ENCODE data around the gene FOXN3. TPM values are rescaled to one million over a fixed set of nuclear protein-coding genes. Genes with fewer than 3 reads are reported as not detected.

Gene FOXN3
- polyA plus RNA-seq, 1 experiment, result 46.5 TPM

DNA sequence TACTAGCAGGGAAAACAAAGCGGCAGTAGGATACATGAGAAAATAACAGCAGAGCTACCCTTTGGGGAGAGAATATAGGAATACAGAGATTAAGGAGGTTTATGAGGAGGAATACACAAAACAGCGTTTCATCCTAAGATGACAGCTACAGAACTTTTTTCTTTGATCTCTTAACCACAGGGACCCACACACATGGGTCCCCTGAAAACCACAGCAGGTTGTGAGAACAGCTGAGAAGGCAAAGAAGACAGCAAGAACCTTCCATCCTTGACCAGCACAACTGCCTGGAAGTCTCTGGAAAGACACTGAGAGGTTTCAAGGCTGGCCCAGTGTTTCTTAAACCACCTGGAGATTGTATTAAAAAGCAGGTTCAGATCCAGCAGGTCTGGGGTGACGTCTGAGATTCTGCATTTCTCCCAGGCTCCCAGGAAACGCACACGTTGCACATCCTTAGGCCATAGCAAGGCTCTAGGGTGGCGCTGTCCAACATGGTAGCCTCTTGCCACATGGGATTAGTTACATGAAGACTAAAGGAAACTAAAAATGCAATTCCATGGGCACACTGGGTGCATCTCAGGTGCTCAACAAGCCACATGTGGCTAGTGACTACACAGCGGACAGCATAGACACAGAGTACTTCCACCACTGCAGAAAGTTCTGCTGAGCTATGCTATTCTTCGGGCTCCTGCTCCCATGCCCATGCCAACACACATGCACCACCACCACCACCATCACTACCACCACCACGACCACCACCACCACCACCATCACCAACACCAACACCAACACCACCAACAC, 92.3 kb downstream of the FOXN3 start:
- ChIA-PET POLR2A (no interaction called here), CTCF (no interaction called here)
- Histone ChIP-seq H3K27me3 (ENCODE audit: control insufficient read depth, insufficient read depth, low read length) (no peaks in the 10 kb centered on the region), H3K27ac (ENCODE audit: low read depth, low read length) (no peak overlapping the region), H3K4me3 (ENCODE audit: low read depth, low read length) (no peak overlapping the region), H3K9me3 (ENCODE audit: control insufficient read depth, insufficient read depth, low read length) (no peaks in the 10 kb centered on the region)
- TF ChIP-seq, protein P1, sequence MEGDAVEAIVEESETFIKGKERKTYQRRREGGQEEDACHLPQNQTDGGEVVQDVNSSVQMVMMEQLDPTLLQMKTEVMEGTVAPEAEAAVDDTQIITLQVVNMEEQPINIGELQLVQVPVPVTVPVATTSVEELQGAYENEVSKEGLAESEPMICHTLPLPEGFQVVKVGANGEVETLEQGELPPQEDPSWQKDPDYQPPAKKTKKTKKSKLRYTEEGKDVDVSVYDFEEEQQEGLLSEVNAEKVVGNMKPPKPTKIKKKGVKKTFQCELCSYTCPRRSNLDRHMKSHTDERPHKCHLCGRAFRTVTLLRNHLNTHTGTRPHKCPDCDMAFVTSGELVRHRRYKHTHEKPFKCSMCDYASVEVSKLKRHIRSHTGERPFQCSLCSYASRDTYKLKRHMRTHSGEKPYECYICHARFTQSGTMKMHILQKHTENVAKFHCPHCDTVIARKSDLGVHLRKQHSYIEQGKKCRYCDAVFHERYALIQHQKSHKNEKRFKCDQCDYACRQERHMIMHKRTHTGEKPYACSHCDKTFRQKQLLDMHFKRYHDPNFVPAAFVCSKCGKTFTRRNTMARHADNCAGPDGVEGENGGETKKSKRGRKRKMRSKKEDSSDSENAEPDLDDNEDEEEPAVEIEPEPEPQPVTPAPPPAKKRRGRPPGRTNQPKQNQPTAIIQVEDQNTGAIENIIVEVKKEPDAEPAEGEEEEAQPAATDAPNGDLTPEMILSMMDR (IDR thresholded peaks at IDR 0.05; ENCODE audit: low read depth, low read length), result no peak
- no peak for DNase-seq (ENCODE audit: low read depth, low spot score)

DNA sequence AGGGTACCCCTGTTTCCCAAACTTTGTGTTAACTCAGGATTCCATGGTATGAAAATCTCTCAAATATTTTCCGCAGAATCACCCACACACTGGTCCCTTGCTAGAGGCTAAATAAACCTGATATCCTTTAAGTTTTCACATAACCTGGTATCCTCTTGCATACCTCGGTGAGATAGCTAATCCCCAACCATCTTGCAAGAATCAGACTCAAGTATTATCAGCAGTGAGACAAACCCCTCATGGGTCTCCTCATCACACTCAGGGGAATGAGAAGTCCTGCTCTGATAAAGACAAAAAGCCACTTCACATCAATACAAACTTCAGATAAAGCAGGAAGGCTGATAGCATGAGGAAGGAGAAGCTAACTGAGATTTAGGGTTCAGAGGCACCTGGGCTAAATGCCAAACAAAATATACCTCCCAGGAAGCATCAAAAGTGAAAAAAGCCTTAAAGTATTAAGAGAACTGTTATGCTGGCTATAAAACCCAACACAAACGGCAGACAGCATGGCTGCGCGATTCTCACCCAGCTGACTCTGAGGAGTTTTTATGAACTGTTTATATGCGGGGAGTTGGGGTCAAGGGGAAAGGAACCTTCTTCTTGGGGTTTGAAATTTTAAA, 96.5 kb downstream of the FOXN3 start:
- POLR2A ChIA-PET, result interaction anchor here (0.7 kb wide), 1 partner anchor 375 kb away, joined by 3 read pairs; no protein-coding TSS in a partner anchor
- CTCF ChIA-PET, result no interaction called here

DNA sequence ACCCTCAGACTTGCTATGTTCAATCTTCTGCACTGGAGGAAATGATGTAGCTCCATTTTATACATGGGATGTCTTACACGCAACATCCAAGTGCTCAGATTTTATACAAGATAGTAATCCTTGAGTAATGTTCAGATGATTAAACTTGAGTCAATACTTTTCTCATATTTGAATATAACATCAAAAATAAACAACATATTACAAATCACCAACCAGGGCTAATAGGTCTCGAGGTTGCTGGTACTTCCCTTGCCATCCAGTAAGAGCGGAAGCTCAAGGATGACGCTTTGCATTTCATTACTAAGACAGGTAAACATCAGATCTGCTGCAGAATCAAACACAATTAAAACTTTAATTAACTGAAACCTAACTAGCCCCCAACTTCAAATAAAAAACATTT, 97.3 kb downstream of the FOXN3 start:
- CTCF ChIA-PET, result no interaction called here
- H3K27ac ChIP-seq (ENCODE audit: low read depth, low read length), result no peak overlapping the region
- H3K27me3 ChIP-seq (ENCODE audit: control insufficient read depth, insufficient read depth, low read length), result no peaks in the 10 kb centered on the region
- peaks cover 6% of the 10 kb centered on the region; the same call in 1 of the 2 replicates for H3K9me3 ChIP-seq (ENCODE audit: control insufficient read depth, insufficient read depth, low read length)
- POLR2A ChIA-PET, result no interaction called here
- DNase-seq (ENCODE audit: low read depth, low spot score), result no peak
- H3K4me3 ChIP-seq (ENCODE audit: low read depth, low read length), result no peak overlapping the region
- TF ChIP-seq, protein P1 (IDR thresholded peaks at IDR 0.05; ENCODE audit: low read depth, low read length), result no peak

More for the DNA sequence above, 96.5 kb downstream of the FOXN3 start:
- Histone ChIP-seq H3K4me3 (ENCODE audit: low read depth, low read length) (no peak overlapping the region), H3K9me3 (ENCODE audit: control insufficient read depth, insufficient read depth, low read length) (peaks cover 6% of the 10 kb centered on the region; the same call in 1 of the 2 replicates), H3K27me3 (ENCODE audit: control insufficient read depth, insufficient read depth, low read length) (no peaks in the 10 kb centered on the region), H3K27ac (ENCODE audit: low read depth, low read length) (no peak overlapping the region)
- TF ChIP-seq, protein P1 (IDR thresholded peaks at IDR 0.05; ENCODE audit: low read depth, low read length), result no peak
- no peak for DNase-seq (ENCODE audit: low read depth, low spot score)

DNA sequence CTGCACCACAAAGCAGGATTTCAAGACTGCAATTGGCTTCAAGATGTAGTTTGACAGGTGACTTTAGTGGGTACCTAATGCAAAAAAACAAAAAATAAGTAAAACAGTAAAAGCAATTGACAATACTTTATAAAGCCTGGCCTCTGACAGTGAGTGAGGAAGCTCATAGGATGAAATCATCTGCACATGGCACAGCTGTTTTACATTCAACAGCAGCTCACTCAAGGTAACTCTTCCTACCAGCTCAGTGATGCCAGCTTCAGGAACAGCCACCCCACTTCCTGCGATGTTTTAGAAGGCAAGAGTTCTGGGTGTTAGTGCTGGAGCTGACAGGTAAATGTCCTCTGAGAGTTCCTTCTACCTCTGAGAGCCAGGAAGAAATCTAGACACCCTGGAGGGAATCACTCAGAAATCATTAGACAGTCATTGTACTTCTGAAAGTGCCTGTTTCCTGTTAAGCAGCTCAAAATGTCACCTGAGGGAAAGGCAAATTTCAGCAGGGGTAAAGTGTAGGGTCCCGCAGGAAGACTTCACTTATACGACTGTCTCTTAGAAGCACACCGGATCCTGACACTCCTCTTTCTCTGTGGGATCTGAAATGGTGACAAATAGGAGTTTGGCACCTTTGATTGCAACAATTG, 99.9 kb downstream of the FOXN3 start:
- ChIA-PET CTCF (no interaction called here), POLR2A (no interaction called here)
- Histone ChIP-seq H3K27ac (ENCODE audit: low read depth, low read length) (no peak overlapping the region), H3K4me3 (ENCODE audit: low read depth, low read length) (no peak overlapping the region), H3K27me3 (ENCODE audit: control insufficient read depth, insufficient read depth, low read length) (no peaks in the 10 kb centered on the region), H3K9me3 (ENCODE audit: control insufficient read depth, insufficient read depth, low read length) (peaks cover 6% of the 10 kb centered on the region; the same call in 1 of the 2 replicates)
- DNase-seq (ENCODE audit: low read depth, low spot score), result no peak
- TF ChIP-seq, protein P1 (IDR thresholded peaks at IDR 0.05; ENCODE audit: low read depth, low read length), result no peak
